ENCODE results near the gene NRP2.

Gene NRP2

DNA sequence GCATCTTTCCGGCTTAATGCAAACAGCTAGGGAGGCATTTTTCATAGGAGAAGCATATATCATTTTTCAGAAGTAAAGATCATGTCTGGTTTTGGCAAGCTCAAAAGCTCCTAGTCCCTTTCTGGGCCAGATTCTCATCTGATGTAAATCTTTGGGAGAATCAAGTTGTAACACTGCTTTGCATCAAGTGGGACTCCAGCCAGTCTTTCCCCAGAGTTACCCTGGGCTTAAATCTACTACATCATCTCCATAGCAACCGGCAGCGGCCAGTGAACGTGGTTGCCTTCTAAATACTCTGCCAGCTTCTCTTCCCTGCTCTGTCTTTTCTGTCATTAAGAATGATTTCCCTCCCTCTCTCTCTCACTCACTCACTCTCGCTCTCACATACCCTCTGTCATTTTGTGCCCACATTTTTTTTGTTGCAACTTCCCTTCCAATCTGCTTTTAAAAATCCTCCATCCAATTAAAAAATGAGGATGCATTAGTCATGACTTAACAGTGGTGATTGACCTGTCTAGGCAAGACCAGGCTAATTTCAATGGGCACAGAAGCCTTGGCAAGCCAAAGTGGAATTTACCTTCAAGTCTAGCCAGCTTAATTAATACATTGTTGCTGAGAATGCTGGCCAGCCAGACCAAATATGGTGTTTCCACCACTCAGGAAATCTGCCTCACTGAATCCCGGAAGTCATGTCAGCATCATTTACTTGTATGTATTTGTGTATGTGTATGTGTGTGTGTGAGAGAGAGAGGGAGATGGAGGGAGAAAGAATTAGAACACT is 93.0 kb downstream of the NRP2 start:
- DNase-seq (ENCODE audit: low read depth in 2 of 2), result peak in 1 of 2 experiments; percentile 32

- DNase-seq (ENCODE audit: low read depth in 2 of 2), result no peak
Measured at GRCh38 chr2:205776139-205776538, 93.8 kb downstream of the NRP2 start.

DNA sequence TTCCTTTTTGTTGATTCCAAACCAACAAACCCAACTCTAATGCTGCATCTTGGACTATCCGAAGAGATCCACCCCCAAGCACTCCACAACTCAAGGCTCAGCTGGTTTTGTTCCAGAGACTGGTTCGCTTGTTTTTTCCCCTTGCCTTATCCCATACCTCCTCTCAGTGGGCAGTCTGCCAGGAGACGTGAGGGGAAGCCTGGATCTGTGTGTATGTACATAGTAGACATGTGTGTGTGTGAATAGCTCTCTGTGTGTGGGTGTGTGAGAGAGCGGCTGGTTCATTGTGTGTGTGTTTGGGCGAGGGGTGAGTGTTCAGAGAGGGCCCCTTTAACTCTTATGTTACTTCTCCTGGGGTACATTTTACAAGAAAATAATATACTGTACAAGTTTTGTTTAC is 94.4 kb downstream of the NRP2 start:
- DNase-seq (ENCODE audit: low read depth in 2 of 2), result no peak

GRCh38 chr2:205778356-205778755 is 96.1 kb downstream of the NRP2 start:
- no peak for DNase-seq (ENCODE audit: low read depth in 2 of 2)

DNA sequence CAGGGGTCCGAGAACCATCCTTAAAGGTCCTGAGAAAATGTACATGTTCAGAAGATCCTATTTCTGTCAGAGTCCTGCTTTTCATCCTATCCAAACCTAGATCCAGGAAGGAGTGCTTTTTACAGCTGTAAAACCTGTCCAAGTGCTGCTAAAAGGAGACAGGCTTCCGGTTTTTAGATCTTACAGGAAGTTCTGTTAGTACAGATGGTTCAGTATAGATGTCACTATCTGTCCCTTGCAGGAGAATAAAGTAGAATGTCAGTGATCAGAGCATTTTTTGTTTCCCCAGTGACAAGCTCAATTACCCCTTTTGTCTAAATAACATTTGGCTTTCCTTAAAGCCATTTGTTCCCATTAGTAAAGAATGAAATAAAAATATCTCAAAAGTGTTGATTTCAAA is 98.3 kb downstream of the NRP2 start:
- DNase-seq (ENCODE audit: low read depth in 2 of 2), result no peak

DNA sequence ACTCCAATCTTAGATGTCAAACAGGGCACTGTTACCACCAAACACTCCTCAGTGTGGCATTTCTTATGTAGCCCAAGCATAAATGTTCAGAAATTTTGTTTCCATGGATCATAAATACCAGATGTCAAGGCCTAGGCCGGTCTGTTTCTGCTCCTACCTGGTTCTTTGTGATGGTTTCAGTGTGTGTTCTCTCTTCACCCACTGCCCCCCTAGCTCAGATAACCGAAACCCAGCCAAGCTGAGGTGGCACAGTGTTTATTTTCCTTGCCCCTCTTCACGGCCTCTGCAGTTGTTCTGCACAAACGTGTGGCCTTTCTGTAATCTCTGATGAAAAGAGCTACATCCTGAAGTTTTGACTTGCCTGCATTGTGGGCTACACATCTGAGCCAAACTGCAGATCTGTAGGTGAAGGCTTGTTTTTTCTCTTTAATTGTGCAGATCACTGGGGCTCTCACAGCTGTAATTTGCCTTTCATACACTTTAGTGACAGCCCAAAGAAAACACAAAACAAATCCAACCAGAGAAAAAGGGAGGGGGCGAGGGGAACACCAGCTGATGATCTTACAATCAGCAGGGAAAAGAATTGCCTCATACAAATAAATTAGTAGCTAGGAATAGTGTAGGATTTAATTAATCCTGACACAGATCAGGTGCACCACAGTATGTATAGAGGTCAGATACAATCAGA is 99.1 kb downstream of the NRP2 start:
- DNase-seq (ENCODE audit: low read depth in 2 of 2), result no peak

DNA sequence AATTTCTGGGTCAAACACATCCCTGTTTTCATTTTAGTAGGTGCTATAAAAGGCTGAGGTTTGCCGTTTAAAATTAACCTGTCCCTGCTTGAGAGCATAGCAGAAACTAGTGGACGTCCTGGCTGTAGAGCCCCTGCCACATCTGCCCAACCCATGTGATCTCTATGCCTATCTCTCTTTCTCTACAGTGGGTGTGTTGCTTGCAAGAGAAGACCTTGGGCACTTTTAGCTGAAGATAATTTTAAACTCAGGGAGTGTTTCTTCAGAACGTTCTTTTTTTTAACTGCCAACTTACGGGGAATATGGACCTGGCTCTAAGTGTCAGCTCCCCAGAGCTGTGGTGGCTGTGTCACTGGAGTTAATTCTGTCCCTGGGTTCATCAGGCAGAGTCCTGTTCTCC is 100.6 kb downstream of the NRP2 start:
- DNase-seq (ENCODE audit: low read depth in 2 of 2), result no peak

DNA sequence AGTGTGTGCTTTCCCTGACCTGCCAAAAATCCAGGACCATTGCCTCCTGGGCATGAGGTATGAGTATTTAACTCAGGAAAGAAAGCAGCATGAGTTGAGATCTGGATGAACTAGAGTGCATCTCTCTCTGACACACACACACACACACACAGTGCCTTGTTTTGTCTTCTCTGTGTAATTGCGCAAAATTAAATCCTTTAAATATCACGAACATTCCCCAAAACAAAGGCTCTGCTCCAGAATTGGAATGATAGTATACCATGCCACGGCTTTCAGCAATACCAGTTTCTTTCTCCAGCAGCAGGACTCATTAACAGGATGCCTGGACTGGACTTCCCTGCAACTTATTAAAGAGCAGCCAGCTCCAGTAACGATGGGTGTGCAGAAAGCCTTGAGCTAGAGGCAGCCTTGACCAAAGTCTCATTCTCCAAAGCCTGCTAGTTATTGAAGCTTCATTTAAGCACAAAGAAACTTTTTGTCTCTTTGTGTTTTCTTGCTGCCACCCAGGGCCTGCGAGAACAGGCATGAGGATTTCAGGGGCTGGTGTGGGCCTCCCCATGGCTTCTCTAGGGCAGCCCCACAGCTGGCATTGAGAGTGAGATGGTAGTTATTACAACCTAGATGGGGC is 101.7 kb downstream of the NRP2 start:
- DNase-seq (ENCODE audit: low read depth in 2 of 2), result no peak

GRCh38 chr2:205785507-205786260 is 103.4 kb downstream of the NRP2 start:
- no peak for DNase-seq (ENCODE audit: low read depth in 2 of 2)

DNA sequence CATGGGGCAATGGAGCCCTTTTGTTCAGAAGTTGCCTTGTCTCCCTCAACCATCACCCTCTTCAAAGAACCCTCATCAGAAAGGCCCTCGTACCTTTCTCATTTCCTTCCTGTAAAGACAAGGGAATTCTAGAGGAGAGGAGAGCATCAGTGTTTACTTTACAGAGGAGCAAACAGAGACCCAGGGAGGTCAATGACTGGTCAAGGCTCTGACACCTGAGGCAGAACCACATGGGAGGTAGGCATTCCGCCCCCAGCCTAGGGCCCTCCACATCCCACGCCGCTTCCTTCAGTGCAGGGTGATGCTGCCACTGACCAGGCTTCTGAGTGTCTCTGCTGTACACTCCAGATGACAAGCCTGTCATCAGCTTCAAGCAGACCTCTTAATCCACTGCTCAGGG is 104.7 kb downstream of the NRP2 start:
- no peak for DNase-seq (ENCODE audit: low read depth in 2 of 2)

- DNase-seq (ENCODE audit: low read depth in 2 of 2), result no peak
Measured at GRCh38 chr2:205787761-205788160, 105.5 kb downstream of the NRP2 start.

- DNase-seq (ENCODE audit: low read depth in 2 of 2), result no peak
Measured at GRCh38 chr2:205789906-205790305, 107.6 kb downstream of the NRP2 start.

DNA sequence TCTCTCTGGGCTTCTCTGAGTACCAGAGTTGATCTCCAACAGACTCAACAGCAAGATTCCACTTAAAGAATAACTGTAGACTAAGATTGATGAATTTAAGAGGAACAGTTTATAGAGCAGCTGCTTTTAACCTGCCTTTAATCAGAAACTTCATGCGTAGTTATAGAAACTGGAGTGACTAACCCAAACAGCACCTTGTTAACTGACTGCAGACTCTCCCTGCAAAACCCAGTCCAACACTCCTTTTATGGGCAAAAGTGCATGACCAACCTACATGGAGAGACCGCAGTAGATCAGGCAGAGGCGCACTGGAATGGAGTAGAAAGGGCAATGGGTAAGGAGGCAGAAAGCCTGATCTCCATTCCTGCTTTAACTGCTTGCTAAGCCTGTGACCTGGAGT is 110.6 kb downstream of the NRP2 start:
- DNase-seq (ENCODE audit: low read depth in 2 of 2), result peak; percentile 62 to 69

GRCh38 chr2:205796805-205797313 is 114.6 kb downstream of the NRP2 start:
- DNase-seq (ENCODE audit: low read depth in 2 of 2), result no peak

DNA sequence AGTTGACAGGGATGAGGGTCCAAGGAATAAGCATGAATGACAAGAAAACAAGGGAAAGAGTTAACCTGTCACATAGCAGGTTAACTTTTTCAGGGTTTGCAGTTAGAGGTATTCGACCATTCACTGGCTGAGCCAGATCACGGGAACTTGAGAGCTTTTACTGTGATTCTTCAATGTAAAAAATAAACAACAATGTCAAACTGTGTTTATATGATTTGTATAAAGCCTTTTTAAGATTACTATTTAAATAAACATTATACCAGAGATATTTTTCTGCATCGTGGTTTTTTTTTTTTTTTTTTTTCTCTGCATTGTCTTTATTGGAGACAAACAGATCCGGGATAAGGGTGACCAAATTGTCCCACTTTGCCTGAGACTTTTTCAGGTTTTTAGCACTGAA is 115.6 kb downstream of the NRP2 start:
- DNase-seq (ENCODE audit: low read depth in 2 of 2), result no peak

DNA sequence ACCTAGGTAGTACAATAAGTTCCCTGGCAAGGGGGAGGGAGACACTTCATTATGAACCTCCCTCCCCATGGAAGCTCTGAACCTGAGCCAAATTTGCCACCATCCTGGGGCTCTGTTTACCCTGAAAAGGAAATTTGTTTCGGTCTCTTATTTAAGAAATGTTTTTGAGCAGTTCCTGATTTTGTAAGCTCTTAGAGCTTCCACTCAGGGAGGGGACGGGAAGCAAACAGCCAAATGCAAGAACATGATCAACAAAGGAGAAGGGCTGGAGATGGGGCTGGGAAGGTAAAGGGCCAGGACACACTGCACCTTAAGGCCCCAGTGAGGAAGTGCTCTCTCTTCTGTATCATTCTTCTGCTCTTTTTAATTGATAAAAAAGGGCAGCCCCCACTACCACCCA is 117.9 kb downstream of the NRP2 start:
- no peak for DNase-seq (ENCODE audit: low read depth in 2 of 2)

DNA sequence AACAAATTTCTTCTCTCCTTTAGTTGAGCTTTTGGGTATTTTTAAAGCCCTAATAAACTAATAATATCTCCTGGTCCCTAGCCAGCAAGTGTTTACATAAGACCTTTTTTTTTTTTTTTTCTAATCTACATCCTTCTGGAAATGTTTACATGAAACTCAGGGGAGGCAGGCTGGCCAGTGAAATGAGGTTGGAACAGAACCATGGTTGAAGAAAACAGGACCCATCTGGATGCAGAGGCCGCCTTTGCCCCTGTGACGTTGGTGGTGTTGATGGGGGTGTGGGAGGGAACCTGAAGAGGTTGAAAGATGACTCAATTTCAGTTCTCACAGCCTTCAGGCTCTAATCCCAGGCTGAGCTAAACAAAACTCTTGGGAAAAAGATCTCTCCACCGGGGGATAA is 118.5 kb downstream of the NRP2 start:
- peak; percentile 24 to 29 for DNase-seq (ENCODE audit: low read depth in 2 of 2)

DNA sequence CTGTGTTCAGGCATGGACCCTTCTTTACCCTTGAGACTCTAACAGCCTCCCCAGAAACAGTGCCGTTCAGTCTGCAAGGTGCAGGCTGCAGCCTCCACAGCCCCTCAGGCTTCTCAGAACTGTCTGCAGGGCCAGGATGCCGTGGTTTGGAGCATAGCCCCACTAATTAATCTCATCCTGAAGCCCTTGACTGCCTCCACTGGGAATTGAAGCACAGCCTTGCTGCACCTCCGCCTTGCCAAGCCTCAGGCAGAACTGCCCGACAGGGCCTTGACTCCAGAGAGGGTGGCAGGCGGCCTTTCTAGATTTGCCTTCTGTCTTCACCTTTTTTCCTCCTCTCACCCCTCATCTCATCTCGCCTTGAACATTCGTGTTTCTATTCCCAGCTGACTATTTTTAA is 119.8 kb downstream of the NRP2 start:
- DNase-seq (ENCODE audit: low read depth in 2 of 2), result no peak

DNA sequence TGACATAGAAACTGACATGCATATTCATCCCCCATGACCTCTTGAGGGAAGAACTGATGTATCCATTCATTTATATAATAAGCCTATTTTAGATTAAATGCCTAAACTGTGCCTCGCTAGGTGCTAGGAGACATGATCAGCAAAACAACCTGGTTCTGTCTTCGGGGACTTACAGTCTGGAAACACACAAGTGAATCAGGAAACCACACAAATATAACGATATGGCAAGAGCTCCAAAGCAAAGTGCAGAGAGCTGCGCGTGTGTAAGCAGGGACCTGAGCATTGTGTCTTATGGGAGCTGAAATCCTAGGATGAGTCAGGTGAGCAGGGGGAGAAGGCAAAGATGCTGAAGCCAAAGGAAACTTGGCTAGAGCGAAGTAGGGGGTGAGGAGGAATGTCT is 120.6 kb downstream of the NRP2 start:
- no peak for DNase-seq (ENCODE audit: low read depth in 2 of 2)

GRCh38 chr2:205803500-205803899 is 121.2 kb downstream of the NRP2 start:
- DNase-seq (ENCODE audit: low read depth in 2 of 2), result no peak

GRCh38 chr2:205805136-205805535 is 122.8 kb downstream of the NRP2 start:
- DNase-seq (ENCODE audit: low read depth in 2 of 2), result no peak
